ENCODE measurements around the gene IL24. TPM values are rescaled to one million over a fixed set of nuclear protein-coding genes. Genes with fewer than 3 reads are reported as not detected.

The IL24 gene
- total RNA-seq, 2 donors from 2014 or later, result not detected

GRCh38 chr1:206880314-206880713, 16.9 kb upstream of the IL24 start:
- H3K4me1 ChIP-seq, result no peaks in the 10 kb centered on the region
- intact Hi-C loops (cut with DNase I), result no loop called here
- H3K4me3 ChIP-seq, result no peak overlapping the region
- no peak for DNase-seq
- no peak overlapping the region for H3K9ac ChIP-seq (ENCODE audit: low read depth in 2 of 2, low read length in 2 of 2)
- TF ChIP-seq, protein P1, sequence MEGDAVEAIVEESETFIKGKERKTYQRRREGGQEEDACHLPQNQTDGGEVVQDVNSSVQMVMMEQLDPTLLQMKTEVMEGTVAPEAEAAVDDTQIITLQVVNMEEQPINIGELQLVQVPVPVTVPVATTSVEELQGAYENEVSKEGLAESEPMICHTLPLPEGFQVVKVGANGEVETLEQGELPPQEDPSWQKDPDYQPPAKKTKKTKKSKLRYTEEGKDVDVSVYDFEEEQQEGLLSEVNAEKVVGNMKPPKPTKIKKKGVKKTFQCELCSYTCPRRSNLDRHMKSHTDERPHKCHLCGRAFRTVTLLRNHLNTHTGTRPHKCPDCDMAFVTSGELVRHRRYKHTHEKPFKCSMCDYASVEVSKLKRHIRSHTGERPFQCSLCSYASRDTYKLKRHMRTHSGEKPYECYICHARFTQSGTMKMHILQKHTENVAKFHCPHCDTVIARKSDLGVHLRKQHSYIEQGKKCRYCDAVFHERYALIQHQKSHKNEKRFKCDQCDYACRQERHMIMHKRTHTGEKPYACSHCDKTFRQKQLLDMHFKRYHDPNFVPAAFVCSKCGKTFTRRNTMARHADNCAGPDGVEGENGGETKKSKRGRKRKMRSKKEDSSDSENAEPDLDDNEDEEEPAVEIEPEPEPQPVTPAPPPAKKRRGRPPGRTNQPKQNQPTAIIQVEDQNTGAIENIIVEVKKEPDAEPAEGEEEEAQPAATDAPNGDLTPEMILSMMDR (IDR thresholded peaks at IDR 0.05), result no peak
- no peaks in the 10 kb centered on the region for H3K9me3 ChIP-seq
- H3K36me3 ChIP-seq, result no peaks in the 10 kb centered on the region
- H3K27ac ChIP-seq, result no peak overlapping the region
- no peaks in the 10 kb centered on the region for H3K27me3 ChIP-seq

DNA sequence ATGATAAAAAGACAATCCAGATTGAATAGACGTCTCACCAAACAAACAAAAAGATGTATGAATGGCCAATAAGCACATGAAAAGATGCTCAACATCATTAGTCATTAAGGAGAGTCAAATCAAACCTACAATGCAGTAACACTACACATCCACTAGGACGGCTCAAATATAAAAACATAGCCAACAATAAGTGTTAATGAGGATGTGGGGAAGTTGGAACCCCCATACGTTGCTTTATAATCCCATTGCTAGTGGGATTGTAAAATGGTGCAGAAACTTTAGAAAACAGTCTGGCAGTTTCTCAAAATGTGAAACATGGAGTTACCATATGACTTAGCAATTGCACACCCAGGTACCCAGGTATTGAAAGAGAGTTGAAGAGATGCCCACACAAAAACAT, 14.7 kb upstream of the IL24 start:
- DNase-seq, result no peak
- H3K4me3 ChIP-seq, result no peak overlapping the region
- no peaks in the 10 kb centered on the region for H3K9me3 ChIP-seq
- no peak overlapping the region for H3K9ac ChIP-seq (ENCODE audit: low read depth in 2 of 2, low read length in 2 of 2)
- TF ChIP-seq, protein P1 (IDR thresholded peaks at IDR 0.05), result no peak
- H3K36me3 ChIP-seq, result no peaks in the 10 kb centered on the region
- no peak overlapping the region for H3K27ac ChIP-seq
- H3K27me3 ChIP-seq, result no peaks in the 10 kb centered on the region
- intact Hi-C loops (cut with DNase I), result no loop called here
- no peaks in the 10 kb centered on the region for H3K4me1 ChIP-seq

- DNase-seq, result no peak
- no peaks in the 10 kb centered on the region for H3K36me3 ChIP-seq
- no peaks in the 10 kb centered on the region for H3K4me1 ChIP-seq
These were observed 14.1 kb upstream of the IL24 start for GRCh38 chr1:206883160-206883559.

GRCh38 chr1:206883876-206884275, 13.4 kb upstream of the IL24 start:
- TF ChIP-seq, protein P1 (IDR thresholded peaks at IDR 0.05), result no peak
- Histone ChIP-seq H3K4me1 (no peaks in the 10 kb centered on the region), H3K9ac (ENCODE audit: low read depth in 2 of 2, low read length in 2 of 2) (no peak overlapping the region), H3K4me3 (no peak overlapping the region), H3K27me3 (no peaks in the 10 kb centered on the region), H3K27ac (no peak overlapping the region), H3K36me3 (no peaks in the 10 kb centered on the region), H3K9me3 (no peaks in the 10 kb centered on the region)
- intact Hi-C loops (cut with DNase I), result no loop called here
- DNase-seq, result no peak

More at GRCh38 chr1:206883160-206883559, 14.1 kb upstream of the IL24 start:
- TF ChIP-seq, protein P1 (IDR thresholded peaks at IDR 0.05), result no peak
- Histone ChIP-seq H3K9ac (ENCODE audit: low read depth in 2 of 2, low read length in 2 of 2) (no peak overlapping the region), H3K27ac (no peak overlapping the region), H3K27me3 (no peaks in the 10 kb centered on the region), H3K4me3 (no peak overlapping the region), H3K9me3 (no peaks in the 10 kb centered on the region)
- intact Hi-C loops (cut with DNase I), result no loop called here

GRCh38 chr1:206885341-206886060, 11.7 kb upstream of the IL24 start:
- Histone ChIP-seq H3K9ac (ENCODE audit: low read depth in 2 of 2, low read length in 2 of 2) (no peak overlapping the region), H3K27ac (no peak overlapping the region), H3K4me3 (no peak overlapping the region), H3K27me3 (no peaks in the 10 kb centered on the region), H3K4me1 (no peaks in the 10 kb centered on the region), H3K36me3 (no peaks in the 10 kb centered on the region), H3K9me3 (no peaks in the 10 kb centered on the region)
- intact Hi-C loops (cut with DNase I), result no loop called here
- DNase-seq, result no peak
- TF ChIP-seq, protein P1 (IDR thresholded peaks at IDR 0.05), result no peak

Measured in colonic mucosa (tissue), 4 donors.